Cardiac septum (tissue), 1 donor: Measurements from ENCODE around the gene CDS2. TPM values are rescaled to one million over a fixed set of nuclear protein-coding genes. Genes with fewer than 3 reads are reported as not detected.

Experiments used
- DNase-seq: peaks from one replicate; pipeline ENCODE4 v3.0.0-alpha.2; 2020; ENCODE audit warnings: low spot score
- intact Hi-C: fragments of 100-400 bp; cut with DNase I; formaldehyde crosslinking; loops from one replicate; pipeline ENCODE4 v1.14.0; 2022
- total RNA-seq: library from RNA; stranded (reverse); fragmentation: NEBNext Ultra II Directional; extraction: Animal tissue kit (Norgen Biotek cat#: 25700); gene quantifications from one replicate; pipeline ENCODE4 v1.2.1, GENCODE V29; 2021
- donor health status: DM: no; HTN: no; CAD: no.

CDS2 gene
- total RNA-seq, 1 donor from 2014 or later: 84.0 TPM

- DNase-seq: no peak
- intact Hi-C loops: no loop called here
These were observed 21.8 kb downstream of the CDS2 start for GRCh38 chr20:5148581-5148980.

- no peak for DNase-seq
These were observed 23.1 kb downstream of the CDS2 start for GRCh38 chr20:5149892-5150225.

GRCh38 chr20:5150226-5151076 lies 23.6 kb downstream of the CDS2 start:
- intact Hi-C loops: no loop called here
- no peak for DNase-seq

More at GRCh38 chr20:5149892-5150225, 23.1 kb downstream of the CDS2 start:
- intact Hi-C loops: no loop called here

- DNase-seq: no peak
- intact Hi-C loops: no loop called here
These were observed 26.3 kb downstream of the CDS2 start for GRCh38 chr20:5153152-5153467.

- DNase-seq: no peak
- intact Hi-C loops: no loop called here
These were observed 27.1 kb downstream of the CDS2 start for GRCh38 chr20:5153612-5154542.

- DNase-seq: no peak
- intact Hi-C loops: no loop called here
These were observed 27.7 kb downstream of the CDS2 start for GRCh38 chr20:5154543-5154925.

- intact Hi-C loops: no loop called here
- no peak for DNase-seq
These were observed 28.6 kb downstream of the CDS2 start for GRCh38 chr20:5155404-5155803.

GRCh38 chr20:5156675-5157448 lies 30.1 kb downstream of the CDS2 start:
- DNase-seq: no peak
- intact Hi-C loops: no loop called here

- no peak for DNase-seq
- intact Hi-C loops: no loop called here
These were observed 33.1 kb downstream of the CDS2 start for GRCh38 chr20:5159928-5160327.

- intact Hi-C loops: no loop called here
- no peak for DNase-seq
These were observed 34.1 kb downstream of the CDS2 start for GRCh38 chr20:5160882-5161281.

GRCh38 chr20:5161536-5162164 lies 34.8 kb downstream of the CDS2 start:
- intact Hi-C loops: no loop called here
- no peak for DNase-seq

- DNase-seq: no peak
- intact Hi-C loops: no loop called here
These were observed 38.1 kb downstream of the CDS2 start for GRCh38 chr20:5164645-5165625.

GRCh38 chr20:5168651-5169396 lies 42.0 kb downstream of the CDS2 start:
- peak; percentile 81 for DNase-seq
- intact Hi-C loops: no loop called here

GRCh38 chr20:5170341-5170740 lies 43.5 kb downstream of the CDS2 start:
- intact Hi-C loops: no loop called here
- DNase-seq: no peak

- intact Hi-C loops: no loop called here
- DNase-seq: peak; percentile 80
These were observed 44.4 kb downstream of the CDS2 start for GRCh38 chr20:5171064-5171789.

GRCh38 chr20:5171790-5172164 lies 45.0 kb downstream of the CDS2 start:
- intact Hi-C loops: no loop called here
- DNase-seq: no peak

GRCh38 chr20:5172167-5172601 lies 45.4 kb downstream of the CDS2 start:
- DNase-seq: no peak
- intact Hi-C loops: no loop called here
